Activated naive CD8-positive, alpha-beta T cell (primary cell): ENCODE measurements around the gene OXTR.

Source experiments
- H3K27ac Mint-ChIP-seq: one replicate; pipeline ENCODE4 v1.8.0; 2021; ENCODE audit warnings: mixed read lengths
- H3K27me3 Mint-ChIP-seq: one replicate; pipeline ENCODE4 v1.8.0; 2021; ENCODE audit warnings: mixed read lengths
- H3K36me3 Mint-ChIP-seq: one replicate; pipeline ENCODE4 v1.8.0; 2021; ENCODE audit warnings: mixed read lengths
- H3K4me1 Mint-ChIP-seq: one replicate; pipeline ENCODE4 v1.8.0; 2021; ENCODE audit warnings: low read depth, mixed read lengths
- H3K4me3 Mint-ChIP-seq: one replicate; pipeline ENCODE4 v1.8.0; 2021; ENCODE audit warnings: mild to moderate bottlenecking, mixed read lengths
- H3K9me3 Mint-ChIP-seq: one replicate; pipeline ENCODE4 v1.8.0; 2021; ENCODE audit warnings: low read depth, mixed read lengths

OXTR gene

GRCh38 chr3:8777201-8777977 lies 8.0 kb upstream of the OXTR start:
- Mint-ChIP-seq H3K4me3 (no peak overlapping the region), H3K27me3 (peaks cover 13% of the 10 kb centered on the region), H3K9me3 (no peaks in the 10 kb centered on the region), H3K27ac (no peak overlapping the region), H3K36me3 (no peaks in the 10 kb centered on the region), H3K4me1 (no peaks in the 10 kb centered on the region)

- H3K4me1 Mint-ChIP-seq: no peaks in the 10 kb centered on the region
- H3K27ac Mint-ChIP-seq: no peak overlapping the region
- H3K4me3 Mint-ChIP-seq: no peak overlapping the region
- no peaks in the 10 kb centered on the region for H3K9me3 Mint-ChIP-seq
- no peaks in the 10 kb centered on the region for H3K36me3 Mint-ChIP-seq
- H3K27me3 Mint-ChIP-seq: peaks cover 18% of the 10 kb centered on the region
These were observed 7.0 kb upstream of the OXTR start for GRCh38 chr3:8776406-8776805.

GRCh38 chr3:8775602-8776001 lies 6.2 kb upstream of the OXTR start:
- H3K4me3 Mint-ChIP-seq: no peak overlapping the region
- no peak overlapping the region for H3K27ac Mint-ChIP-seq
- H3K9me3 Mint-ChIP-seq: no peaks in the 10 kb centered on the region
- H3K36me3 Mint-ChIP-seq: no peaks in the 10 kb centered on the region
- H3K4me1 Mint-ChIP-seq: no peaks in the 10 kb centered on the region
- H3K27me3 Mint-ChIP-seq: peaks cover 20% of the 10 kb centered on the region

- Mint-ChIP-seq H3K27me3 (peaks cover 22% of the 10 kb centered on the region), H3K27ac (no peak overlapping the region), H3K4me1 (no peaks in the 10 kb centered on the region), H3K36me3 (no peaks in the 10 kb centered on the region), H3K4me3 (no peak overlapping the region), H3K9me3 (no peaks in the 10 kb centered on the region)
These were observed 5.8 kb upstream of the OXTR start for GRCh38 chr3:8775181-8775580.

- H3K36me3 Mint-ChIP-seq: no peaks in the 10 kb centered on the region
- no peaks in the 10 kb centered on the region for H3K9me3 Mint-ChIP-seq
- H3K4me3 Mint-ChIP-seq: no peak overlapping the region
These were observed 4.6 kb upstream of the OXTR start for GRCh38 chr3:8773941-8774542.

GRCh38 chr3:8768364-8769087 lies 887 bp downstream of the OXTR start:
- Mint-ChIP-seq H3K9me3 (no peaks in the 10 kb centered on the region), H3K27me3 (peaks cover 24% of the 10 kb centered on the region), H3K4me1 (peaks cover 13% of the 10 kb centered on the region), H3K4me3 (peak overlapping the region; percentile 58), H3K27ac (no peak overlapping the region), H3K36me3 (no peaks in the 10 kb centered on the region)

More at GRCh38 chr3:8773941-8774542, 4.6 kb upstream of the OXTR start:
- Mint-ChIP-seq H3K27me3 (peaks cover 30% of the 10 kb centered on the region), H3K4me1 (peaks cover 7% of the 10 kb centered on the region), H3K27ac (no peak overlapping the region)

- Mint-ChIP-seq H3K27ac (no peak overlapping the region), H3K36me3 (no peaks in the 10 kb centered on the region), H3K9me3 (no peaks in the 10 kb centered on the region), H3K4me1 (peaks cover 13% of the 10 kb centered on the region), H3K4me3 (no peak overlapping the region), H3K27me3 (peaks cover 22% of the 10 kb centered on the region)
These were observed 1.6 kb downstream of the OXTR start for GRCh38 chr3:8767667-8768363.

GRCh38 chr3:8767256-8767666 lies 2.2 kb downstream of the OXTR start:
- Mint-ChIP-seq H3K27ac (no peak overlapping the region), H3K4me1 (peaks cover 13% of the 10 kb centered on the region), H3K4me3 (no peak overlapping the region), H3K36me3 (no peaks in the 10 kb centered on the region), H3K27me3 (peaks cover 22% of the 10 kb centered on the region), H3K9me3 (no peaks in the 10 kb centered on the region)

- Mint-ChIP-seq H3K9me3 (no peaks in the 10 kb centered on the region), H3K4me1 (peaks cover 13% of the 10 kb centered on the region), H3K27ac (no peak overlapping the region), H3K36me3 (no peaks in the 10 kb centered on the region), H3K4me3 (no peak overlapping the region), H3K27me3 (peaks cover 17% of the 10 kb centered on the region)
These were observed 3.3 kb downstream of the OXTR start for GRCh38 chr3:8766148-8766547.

GRCh38 chr3:8765528-8765927 lies 3.9 kb downstream of the OXTR start:
- no peak overlapping the region for H3K4me3 Mint-ChIP-seq
- no peaks in the 10 kb centered on the region for H3K9me3 Mint-ChIP-seq
- H3K27me3 Mint-ChIP-seq: peaks cover 15% of the 10 kb centered on the region
- H3K27ac Mint-ChIP-seq: no peak overlapping the region
- H3K36me3 Mint-ChIP-seq: no peaks in the 10 kb centered on the region
- H3K4me1 Mint-ChIP-seq: peaks cover 13% of the 10 kb centered on the region

GRCh38 chr3:8764528-8764927 lies 4.9 kb downstream of the OXTR start:
- H3K4me3 Mint-ChIP-seq: no peak overlapping the region
- no peaks in the 10 kb centered on the region for H3K36me3 Mint-ChIP-seq
- H3K27ac Mint-ChIP-seq: no peak overlapping the region
- peaks cover 10% of the 10 kb centered on the region for H3K4me1 Mint-ChIP-seq
- no peaks in the 10 kb centered on the region for H3K9me3 Mint-ChIP-seq
- peaks cover 6% of the 10 kb centered on the region for H3K27me3 Mint-ChIP-seq

- no peaks in the 10 kb centered on the region for H3K4me1 Mint-ChIP-seq
- H3K9me3 Mint-ChIP-seq: no peaks in the 10 kb centered on the region
- no peaks in the 10 kb centered on the region for H3K27me3 Mint-ChIP-seq
- H3K36me3 Mint-ChIP-seq: no peaks in the 10 kb centered on the region
- H3K4me3 Mint-ChIP-seq: no peak overlapping the region
- H3K27ac Mint-ChIP-seq: no peak overlapping the region
These were observed 6.6 kb downstream of the OXTR start for GRCh38 chr3:8762607-8763377.

GRCh38 chr3:8761866-8762265 lies 7.5 kb downstream of the OXTR start:
- Mint-ChIP-seq H3K4me3 (no peak overlapping the region), H3K9me3 (no peaks in the 10 kb centered on the region), H3K27me3 (no peaks in the 10 kb centered on the region), H3K4me1 (no peaks in the 10 kb centered on the region), H3K27ac (no peak overlapping the region), H3K36me3 (no peaks in the 10 kb centered on the region)

- no peaks in the 10 kb centered on the region for H3K4me1 Mint-ChIP-seq
- H3K27ac Mint-ChIP-seq: no peak overlapping the region
- no peaks in the 10 kb centered on the region for H3K9me3 Mint-ChIP-seq
- H3K27me3 Mint-ChIP-seq: no peaks in the 10 kb centered on the region
- no peak overlapping the region for H3K4me3 Mint-ChIP-seq
- no peaks in the 10 kb centered on the region for H3K36me3 Mint-ChIP-seq
These were observed 8.9 kb downstream of the OXTR start for GRCh38 chr3:8760506-8760905.
